Eye (tissue), 1 donor: ENCODE data around the gene DGAT2.

Experiments
- DNase-seq: peaks from one replicate; pipeline ENCODE4 v3.0.0-alpha.2; 2015

Gene DGAT2

DNA sequence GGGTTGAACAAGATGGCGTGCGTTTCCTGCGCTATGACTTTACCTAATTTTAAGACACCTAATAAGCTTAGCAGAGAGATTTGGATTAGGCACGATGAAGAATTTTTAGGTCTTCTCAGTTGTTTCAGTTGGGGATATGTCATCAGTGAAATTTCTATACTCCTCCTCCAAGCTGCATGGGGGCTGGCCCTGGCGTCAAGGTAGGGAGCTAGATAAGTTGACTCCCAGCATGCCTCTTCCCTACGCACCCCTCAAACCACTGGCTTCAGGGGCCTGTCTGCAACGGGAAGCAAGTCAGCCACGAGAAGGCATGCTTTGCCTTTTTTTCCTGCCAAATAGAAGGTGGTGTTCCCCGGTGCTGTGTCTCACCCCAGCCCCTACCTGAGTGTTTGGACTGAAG is 13.3 kb downstream of the DGAT2 start:
- no peak for DNase-seq

DNA sequence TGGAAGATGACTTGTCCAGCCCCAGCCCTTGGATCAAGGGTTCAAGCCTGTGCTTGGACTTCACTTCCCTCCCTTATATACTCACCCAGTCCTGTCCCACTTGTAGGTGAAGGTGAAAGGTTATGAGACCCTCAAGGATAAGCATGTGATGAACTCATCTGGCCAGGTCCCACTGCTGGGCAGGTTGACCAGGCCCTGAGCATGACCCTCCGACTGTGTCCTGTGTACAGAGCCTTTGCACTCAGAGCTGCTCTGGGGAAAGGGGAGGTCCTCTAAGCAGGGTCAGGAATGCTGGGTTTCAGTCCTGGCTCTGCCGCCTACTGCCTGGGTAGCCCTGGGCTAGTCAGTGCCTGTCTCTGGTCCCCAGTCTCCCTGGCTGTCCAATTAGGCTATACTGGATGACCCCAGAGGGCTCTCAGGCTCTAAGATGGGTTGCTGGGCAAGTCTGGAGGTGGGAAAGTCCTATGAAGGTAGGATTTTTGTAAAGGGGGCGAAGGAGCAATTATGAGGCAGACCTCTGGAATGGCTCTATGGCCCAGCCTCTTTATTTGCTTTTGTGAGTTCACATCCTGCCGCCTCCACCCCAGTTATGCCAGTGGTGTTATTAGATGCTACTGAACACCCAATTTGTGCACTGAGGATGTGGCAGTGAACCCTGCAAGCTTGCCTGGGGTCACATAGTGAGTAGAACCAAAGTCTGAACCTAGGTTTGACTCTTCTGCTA is 14.1 kb downstream of the DGAT2 start:
- DNase-seq: no peak

DNA sequence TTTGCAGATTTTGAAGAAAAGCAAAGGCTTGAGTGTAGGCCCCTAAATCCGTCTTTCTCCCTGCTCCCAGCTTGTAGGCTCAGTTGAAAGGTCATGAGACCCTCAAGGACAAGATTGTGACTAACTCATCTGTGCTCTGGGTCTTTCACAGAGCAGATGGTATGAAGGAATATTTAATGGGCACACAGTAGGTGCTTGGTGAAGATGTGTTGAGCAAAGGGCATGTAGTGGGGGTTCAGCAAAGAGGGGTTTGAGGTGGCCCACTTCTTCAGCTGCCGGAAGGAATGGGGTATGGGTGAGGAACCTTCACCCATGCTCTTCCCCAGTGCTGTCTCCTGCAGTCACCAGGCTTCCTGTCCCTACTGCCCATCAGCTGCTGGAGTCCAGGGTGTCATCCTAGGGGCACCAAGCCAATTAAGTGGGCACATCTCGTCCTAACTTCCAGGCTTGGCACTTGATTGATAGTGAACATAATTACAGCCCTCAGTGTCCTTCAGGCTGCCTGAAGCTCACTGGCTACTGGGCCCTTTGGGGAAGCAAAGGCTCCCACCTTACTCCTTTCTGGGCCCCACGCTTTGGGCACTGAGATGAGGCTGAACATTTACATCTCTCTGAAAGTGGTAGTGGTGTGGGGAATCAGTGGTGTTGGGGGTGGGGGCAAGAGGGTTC is 15.0 kb downstream of the DGAT2 start:
- no peak for DNase-seq

DNA sequence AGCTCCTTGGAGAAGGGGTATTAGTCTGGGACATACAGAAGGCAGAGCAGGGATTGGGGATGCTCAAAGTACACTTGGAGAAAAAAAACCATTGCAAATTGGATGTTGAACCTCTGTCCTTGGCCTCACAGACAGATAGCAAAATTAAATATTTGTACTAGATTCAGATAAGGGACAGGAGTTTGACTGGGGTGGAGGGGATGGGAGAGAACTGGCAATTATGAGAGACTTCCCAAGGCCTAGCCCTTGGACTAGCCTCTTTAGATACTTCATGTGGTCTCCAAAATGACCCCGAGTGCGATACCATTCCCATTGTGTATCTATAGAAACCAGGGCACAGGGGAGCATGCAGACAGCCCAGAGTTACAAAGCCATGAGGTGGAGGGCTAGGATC is 15.5 kb downstream of the DGAT2 start:
- no peak for DNase-seq

DNA sequence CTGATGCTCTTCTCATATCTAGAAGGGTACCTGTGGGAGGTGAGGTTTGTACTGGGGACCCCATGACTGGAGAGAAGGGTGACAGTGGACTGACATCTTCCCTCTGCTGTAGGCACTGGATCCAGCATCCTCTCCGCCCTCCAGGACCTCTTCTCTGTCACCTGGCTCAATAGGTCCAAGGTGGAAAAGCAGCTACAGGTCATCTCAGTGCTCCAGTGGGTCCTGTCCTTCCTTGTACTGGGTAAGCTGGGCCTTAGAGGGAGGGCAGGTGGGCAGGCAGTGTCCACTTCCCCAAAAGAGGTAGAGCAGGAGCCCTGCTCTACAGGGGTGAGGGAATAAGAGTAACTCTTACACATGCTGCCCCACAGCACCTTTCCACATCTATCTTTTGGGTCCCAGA is 15.9 kb downstream of the DGAT2 start:
- DNase-seq: no peak

DNA sequence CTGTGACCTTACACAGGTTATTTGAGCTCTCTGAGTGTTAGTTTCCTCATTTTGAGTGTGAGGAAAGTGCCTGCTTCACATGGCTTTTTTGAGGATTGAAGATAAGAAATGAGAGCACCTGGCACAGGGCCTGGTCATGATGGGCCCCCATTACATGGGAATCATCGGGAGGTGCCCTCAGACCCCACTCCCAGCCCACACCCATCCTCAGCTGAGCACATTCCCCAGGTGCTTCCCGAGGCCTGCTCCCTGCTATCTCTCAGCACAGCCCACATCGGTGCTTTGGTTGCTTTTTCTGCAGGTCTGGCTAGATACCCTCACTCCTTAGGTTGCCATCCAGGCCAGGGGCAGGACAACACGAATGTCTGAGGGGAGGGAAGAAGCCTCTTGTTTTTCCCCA is 16.6 kb downstream of the DGAT2 start:
- DNase-seq: no peak

DNA sequence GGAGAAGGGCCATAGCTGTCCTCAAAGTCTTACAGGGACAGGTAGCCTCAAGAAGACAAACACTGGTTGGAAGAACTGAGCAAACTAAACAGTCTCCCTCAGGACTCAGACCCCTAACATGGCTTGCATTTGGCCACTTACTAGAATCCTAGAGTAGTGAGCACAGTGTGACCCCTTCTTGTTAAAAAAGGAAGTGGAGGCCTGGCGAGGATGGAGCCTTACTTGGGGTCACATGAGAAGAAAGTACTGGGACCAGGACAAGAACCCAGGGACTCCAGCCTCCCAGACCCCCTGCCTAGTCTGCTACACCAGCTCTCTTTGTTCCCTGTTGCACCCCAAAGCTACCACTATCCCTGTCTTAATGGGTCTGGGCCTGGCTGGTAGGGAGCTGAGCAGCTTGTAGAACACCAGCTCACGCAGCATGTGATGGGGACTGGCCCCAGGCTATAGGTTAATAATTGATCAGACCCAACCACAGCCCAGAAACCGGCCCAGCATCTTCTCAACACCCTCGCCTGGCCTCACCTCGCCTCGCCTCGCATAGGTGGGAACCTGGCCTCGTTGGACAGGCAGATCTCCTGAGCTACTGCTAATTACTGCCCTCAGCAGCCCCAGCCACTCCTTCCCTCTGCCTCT is 17.6 kb downstream of the DGAT2 start:
- DNase-seq: peak; percentile 26

DNA sequence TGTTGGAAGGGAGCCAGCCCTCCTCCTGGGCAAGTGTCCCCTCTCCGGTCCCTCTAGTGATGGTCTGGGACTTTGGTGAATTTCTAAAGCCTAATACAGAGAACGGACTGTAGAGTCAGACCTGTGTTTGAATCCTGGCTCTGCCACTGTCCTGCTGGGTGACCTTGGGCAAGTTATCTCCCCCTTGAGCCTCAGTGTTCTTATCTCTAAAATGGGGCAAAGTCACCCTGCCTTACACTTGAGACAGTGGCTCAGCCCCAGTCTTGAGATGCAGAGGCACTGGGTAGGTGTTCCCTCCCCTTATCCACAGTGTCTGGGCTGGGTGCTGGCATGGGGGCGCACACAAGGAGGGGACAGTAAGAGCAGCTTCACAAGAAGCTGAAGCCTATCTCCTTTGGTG is 20.9 kb downstream of the DGAT2 start:
- no peak for DNase-seq

DNA sequence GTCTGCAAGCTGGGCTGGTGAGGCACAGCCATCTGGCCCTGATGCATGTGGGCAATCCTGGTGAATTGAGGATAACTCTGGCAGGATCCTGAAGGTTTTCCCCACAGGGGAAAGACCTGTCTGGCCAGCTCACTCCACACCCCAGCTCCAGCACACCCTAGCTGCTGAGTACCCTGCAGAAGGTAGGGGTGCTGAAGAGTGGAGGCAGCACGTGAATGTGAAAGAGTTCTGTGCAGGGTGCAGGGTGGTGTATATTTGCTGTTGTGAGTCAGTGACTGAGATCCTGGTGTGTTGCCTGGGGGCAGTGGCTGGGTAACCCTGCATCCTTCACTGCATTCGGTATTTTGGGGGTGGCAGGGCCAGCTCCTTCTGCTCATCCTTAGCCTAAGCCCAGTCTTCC is 22.4 kb downstream of the DGAT2 start:
- no peak for DNase-seq

DNA sequence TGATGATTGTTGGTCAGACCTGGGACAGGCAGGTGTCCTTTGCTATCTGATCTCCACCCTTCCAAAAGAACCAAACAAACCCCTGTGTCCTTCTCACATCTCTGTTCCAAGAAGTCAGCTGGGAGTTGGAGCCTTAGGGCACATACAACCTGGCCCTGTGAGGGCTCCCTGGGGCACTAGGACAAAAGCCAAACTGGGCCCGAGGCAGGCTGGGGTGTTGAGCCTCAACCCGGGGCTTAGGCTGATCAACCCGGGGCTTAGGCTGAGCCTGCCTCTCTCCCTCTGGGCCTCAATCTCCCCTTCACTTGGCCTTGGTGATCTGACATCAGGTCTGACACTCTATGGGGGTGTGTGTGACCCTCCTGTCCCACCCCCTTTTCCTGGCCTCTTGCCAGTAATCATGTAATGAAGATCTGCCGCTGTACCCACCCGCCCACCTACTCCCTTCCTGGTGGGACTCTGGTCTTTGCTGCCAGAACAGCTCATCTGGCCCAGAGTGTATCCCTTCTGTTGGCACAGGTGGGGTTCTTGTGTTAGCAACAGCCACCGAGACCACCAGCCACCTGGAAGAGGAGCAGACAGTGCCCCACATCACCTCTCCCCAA is 23.7 kb downstream of the DGAT2 start:
- no peak for DNase-seq

DNA sequence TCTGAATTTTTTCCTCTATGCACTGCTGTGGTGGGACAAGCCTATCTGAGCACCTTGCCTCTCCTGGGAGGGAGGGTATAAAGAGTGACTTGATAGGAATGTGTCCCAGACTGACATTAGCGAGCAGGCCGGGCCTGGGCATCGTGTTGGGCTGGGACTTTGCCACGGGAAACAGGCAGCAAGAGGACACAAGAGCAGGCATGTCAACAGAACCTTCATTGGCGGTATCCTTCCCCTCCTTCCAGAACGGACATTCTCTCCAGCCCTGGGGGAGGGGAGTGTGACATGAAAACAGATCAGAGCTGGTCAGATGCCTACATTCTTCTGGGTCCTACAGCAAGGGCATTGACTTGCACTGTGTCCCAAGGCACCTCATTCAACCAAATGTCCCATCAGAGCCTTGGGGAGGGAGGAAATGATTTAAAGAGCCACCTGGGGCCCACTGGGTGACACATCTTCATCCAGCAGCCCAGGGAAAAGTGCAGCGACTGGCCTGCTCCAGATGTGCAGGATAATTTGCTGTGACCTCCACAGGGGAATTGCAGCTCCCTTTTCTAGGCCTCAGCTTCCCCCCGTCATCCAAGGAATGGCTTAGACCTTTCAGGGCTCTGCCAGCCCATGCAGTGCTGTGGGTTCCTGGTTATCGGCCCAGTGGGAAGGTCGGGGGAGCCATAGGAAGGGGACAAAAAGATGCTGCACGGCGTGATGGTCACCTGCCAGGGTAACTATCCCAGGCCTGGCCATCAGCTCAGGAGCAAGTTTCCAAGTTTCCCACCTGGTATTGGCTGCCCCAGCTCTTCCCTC is 24.6 kb downstream of the DGAT2 start:
- DNase-seq: no peak

DNA sequence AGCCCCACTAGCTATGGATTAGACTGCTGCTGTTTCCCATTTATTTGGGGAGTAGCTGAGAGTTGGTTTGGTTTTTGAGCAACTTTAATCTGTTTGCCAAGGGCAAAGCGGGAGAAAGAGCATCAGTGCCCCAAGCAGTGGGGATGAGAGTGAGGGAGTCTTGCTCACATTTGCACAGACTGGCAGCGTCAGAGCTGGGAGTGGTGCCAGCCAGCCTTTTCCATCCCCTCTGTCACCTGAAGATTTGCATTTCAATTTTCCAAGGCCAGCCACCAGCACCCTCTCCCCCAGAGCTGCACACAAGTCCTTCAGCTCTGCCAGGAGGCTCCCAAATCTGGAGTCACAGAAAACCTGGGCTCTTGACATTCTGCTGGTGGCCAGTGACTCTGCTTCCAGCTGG is 25.4 kb downstream of the DGAT2 start:
- no peak for DNase-seq

DNA sequence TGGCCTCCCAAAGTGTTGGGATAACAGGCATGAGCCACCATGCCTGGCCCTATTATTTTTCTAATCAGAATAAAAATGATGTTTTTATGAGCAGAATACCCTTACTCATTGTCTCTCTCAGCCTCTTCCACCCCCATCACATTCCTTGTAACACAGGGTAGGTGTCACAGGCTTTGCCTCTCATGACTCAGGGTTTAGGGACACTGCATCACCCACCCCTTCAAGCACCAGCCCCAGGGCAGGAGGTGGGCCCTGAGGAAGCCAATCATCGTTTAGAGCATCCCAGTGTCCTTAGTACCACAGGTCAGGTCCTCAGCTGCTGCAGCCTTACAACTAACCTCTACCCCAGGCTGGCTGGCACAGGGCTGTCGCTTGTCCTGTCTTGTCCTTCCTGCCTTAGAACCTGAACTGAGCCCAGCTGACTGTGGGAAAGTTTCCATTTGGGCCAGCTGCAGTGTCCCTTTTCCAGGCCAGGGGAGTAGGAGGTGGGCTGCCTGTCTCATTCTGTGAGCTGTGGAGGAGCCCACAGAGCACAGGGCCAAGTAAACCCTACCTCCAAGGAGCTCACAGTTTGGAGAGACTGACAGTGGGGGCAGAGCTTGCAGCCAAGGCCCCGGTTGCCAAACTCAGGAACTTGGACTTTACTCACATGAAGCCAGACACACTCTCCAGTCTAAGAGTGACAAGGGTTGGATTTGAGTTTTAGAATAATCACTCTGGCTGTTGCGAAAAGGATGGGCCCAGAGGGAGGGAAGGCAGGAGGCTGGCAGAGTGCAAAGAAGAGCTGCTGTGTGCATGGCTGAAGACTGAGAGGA is 26.9 kb downstream of the DGAT2 start:
- DNase-seq: no peak

DNA sequence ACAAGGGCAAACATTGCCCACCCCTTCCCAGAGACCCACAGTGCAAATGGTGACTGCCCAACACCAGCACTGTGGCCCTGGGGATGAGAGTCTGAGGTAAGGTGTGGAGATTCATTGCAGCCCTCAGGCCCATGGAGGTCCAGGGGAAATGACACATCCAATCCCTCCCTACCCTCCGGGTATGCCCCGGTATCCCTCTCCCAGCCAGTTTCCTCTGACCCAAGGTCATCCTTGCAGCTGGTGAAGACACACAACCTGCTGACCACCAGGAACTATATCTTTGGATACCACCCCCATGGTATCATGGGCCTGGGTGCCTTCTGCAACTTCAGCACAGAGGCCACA is 27.5 kb downstream of the DGAT2 start:
- DNase-seq: no peak

DNA sequence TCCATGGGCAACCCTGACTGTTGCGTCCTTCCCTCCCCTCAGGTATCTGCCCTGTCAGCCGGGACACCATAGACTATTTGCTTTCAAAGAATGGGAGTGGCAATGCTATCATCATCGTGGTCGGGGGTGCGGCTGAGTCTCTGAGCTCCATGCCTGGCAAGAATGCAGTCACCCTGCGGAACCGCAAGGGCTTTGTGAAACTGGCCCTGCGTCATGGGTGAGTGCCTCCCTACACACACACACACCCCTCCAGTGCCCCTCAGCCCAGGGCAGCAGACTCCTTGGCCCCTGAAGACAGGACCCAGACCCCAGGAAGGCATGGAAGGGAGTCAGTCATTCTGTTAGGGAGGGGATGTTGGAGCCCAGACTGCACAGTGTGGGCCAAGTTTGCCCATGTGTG is 28.5 kb downstream of the DGAT2 start:
- DNase-seq: no peak

DNA sequence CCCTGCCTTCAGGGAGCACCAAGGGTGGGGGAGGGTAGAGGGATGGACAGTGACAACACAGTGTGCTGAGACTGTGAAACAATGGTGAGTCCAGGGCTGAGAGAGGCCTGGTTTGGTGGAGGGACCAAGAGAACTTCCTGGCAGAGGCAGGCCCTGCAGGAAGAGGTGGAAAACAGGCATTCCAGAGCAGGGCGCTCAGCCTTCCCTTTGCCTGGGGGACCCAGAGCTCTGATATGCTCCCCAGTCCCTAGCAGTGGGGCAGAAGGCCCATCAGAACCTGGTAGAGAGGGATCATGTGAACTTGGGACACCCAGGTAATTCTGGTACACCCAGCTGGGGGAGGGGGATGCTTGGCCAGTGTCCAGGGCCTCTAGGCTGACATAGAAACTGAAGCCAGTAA is 29.2 kb downstream of the DGAT2 start:
- no peak for DNase-seq

DNA sequence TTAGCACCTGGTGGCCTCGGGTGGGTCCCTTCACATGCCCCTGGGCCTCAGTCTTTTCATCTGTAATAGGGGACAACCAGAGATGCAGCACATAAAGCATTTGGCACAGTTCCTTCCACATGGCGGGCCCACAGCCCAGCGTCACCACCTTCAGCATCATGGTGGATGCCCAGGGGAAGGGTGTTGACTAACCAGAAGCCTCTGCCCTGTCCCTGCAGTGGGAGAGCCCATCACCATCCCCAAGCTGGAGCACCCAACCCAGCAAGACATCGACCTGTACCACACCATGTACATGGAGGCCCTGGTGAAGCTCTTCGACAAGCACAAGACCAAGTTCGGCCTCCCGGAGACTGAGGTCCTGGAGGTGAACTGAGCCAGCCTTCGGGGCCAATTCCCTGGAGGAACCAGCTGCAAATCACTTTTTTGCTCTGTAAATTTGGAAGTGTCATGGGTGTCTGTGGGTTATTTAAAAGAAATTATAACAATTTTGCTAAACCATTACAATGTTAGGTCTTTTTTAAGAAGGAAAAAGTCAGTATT is 31.6 kb downstream of the DGAT2 start:
- no peak for DNase-seq

DNA sequence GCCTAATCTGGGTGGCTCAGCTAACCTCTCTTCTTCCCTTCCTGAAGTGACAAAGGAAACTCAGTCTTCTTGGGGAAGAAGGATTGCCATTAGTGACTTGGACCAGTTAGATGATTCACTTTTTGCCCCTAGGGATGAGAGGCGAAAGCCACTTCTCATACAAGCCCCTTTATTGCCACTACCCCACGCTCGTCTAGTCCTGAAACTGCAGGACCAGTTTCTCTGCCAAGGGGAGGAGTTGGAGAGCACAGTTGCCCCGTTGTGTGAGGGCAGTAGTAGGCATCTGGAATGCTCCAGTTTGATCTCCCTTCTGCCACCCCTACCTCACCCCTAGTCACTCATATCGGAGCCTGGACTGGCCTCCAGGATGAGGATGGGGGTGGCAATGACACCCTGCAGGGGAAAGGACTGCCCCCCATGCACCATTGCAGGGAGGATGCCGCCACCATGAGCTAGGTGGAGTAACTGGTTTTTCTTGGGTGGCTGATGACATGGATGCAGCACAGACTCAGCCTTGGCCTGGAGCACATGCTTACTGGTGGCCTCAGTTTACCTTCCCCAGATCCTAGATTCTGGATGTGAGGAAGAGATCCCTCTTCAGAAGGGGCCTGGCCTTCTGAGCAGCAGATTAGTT is 32.3 kb downstream of the DGAT2 start:
- DNase-seq: no peak

DNA sequence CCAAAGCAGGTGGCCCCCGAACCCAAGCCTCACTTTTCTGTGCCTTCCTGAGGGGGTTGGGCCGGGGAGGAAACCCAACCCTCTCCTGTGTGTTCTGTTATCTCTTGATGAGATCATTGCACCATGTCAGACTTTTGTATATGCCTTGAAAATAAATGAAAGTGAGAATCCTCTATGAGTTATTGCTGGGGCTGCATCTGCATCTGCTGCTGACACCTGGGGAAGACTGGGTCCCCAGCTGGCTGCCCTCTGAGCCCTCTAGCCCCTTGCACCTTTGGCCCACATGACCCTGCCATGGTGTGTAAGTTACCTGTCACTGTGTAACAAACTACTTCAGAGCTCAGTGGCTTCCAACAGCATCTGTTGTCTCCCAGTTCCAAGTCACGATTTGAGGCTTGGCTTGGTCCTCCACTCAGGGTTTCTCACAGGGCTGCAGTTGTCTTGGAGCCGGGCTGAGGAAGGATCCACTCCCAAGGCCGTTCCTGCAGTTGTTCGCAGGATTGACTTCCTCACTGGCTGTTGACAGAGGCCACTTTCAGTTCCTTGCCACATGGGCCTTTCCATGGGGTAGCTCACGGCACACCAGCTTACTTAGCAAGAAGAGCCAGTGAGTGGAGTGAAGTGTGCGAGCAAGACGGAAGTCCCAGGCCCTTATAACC is 32.9 kb downstream of the DGAT2 start:
- no peak for DNase-seq

DNA sequence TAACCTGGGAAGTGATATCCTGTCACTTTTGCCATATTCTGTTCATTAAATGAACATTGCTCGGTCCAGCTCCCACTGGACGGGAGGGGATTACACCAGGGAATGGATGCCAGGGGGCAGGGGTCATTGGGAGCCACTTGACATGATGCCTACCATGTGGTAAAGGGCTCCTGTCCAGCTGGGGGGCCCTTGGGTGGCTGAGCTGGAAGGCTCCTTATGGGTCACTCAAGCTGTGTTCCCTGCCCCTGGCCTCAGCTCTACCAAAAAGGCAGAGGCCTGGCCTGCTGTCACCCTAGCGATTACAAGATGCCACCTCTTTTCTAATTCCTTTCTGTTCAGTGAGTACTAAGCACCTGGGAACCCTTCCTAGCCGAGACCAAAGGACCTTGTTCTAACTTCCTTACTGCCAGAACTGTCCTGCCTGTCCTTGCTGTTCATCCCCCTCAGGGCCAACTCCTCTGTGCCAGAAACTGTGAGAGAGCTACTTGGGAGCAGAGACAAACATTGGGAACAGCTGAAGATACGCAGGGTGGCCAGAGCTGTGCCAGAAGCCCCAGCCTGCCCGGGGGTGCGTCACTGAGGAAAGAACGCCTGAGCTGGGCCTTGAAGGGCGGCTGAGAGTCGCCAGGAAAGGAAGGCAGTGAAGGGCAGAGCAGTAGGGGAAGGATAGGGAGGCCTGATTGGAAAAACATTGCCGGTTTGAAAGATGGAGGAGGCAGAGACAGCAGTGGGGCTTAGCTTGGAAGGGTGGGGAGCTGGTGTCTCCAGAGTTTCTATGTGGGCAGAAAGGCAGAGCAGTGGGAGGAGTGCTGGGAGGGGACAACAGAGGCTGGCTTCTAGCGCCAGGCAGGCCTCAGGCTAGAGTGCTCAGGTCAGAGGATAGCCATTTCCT is 33.7 kb downstream of the DGAT2 start:
- DNase-seq: no peak
